Activated T-helper 1 cell treated with anti-CD3 and anti-CD28 coated beads, Interleukin-2, amount 50 U/mL, for 16 hours (primary cell): ENCODE results near the gene AIFM1.

ENCODE experiments used
- DNase-seq, 2 donors: peaks; one replicate each; pipeline ENCODE4 v3.0.0-alpha.2; 2020; ENCODE audit warnings: low read depth in 1 of 2, low spot score in 1 of 2

The AIFM1 gene

GRCh38 chrX:130170752-130171445, 5.3 kb upstream of the AIFM1 start:
- DNase-seq = peak; percentile 17 to 43

GRCh38 chrX:130167040-130167439, 1.4 kb upstream of the AIFM1 start:
- no peak for DNase-seq

GRCh38 chrX:130166503-130166777, 799 bp upstream of the AIFM1 start:
- no peak for DNase-seq

- no peak for DNase-seq
Measured at GRCh38 chrX:130165181-130165702, 399 bp downstream of the AIFM1 start.

- DNase-seq = no peak
Measured at GRCh38 chrX:130163398-130163797, 2.2 kb downstream of the AIFM1 start.

- DNase-seq = no peak
Measured at GRCh38 chrX:130162094-130162735, 3.4 kb downstream of the AIFM1 start.

- no peak for DNase-seq
Measured at GRCh38 chrX:130159776-130160175, 5.9 kb downstream of the AIFM1 start.

GRCh38 chrX:130158311-130158710, 7.3 kb downstream of the AIFM1 start:
- DNase-seq = no peak

- no peak for DNase-seq
Measured at GRCh38 chrX:130155564-130155963, 10.1 kb downstream of the AIFM1 start.

GRCh38 chrX:130147631-130148030, 18.0 kb downstream of the AIFM1 start:
- no peak for DNase-seq

GRCh38 chrX:130145123-130145522, 20.5 kb downstream of the AIFM1 start:
- no peak for DNase-seq

- DNase-seq = no peak
Measured at GRCh38 chrX:130144509-130144908, 21.1 kb downstream of the AIFM1 start.

- no peak for DNase-seq
Measured at GRCh38 chrX:130139474-130140201, 26.0 kb downstream of the AIFM1 start.

GRCh38 chrX:130136961-130137360, 28.7 kb downstream of the AIFM1 start:
- DNase-seq = no peak

- DNase-seq = no peak
Measured at GRCh38 chrX:130136496-130136895, 29.1 kb downstream of the AIFM1 start.

GRCh38 chrX:130130990-130131389, 34.7 kb downstream of the AIFM1 start:
- DNase-seq = no peak

- DNase-seq = no peak
Measured at GRCh38 chrX:130125091-130125874, 40.4 kb downstream of the AIFM1 start.

- DNase-seq = no peak
Measured at GRCh38 chrX:130124577-130124976, 41.1 kb downstream of the AIFM1 start.

GRCh38 chrX:130121505-130121800, 44.2 kb downstream of the AIFM1 start:
- no peak for DNase-seq

- peak; percentile 17 to 38 for DNase-seq
Measured at GRCh38 chrX:130120746-130121504, 44.7 kb downstream of the AIFM1 start.

- no peak for DNase-seq
Measured at GRCh38 chrX:130120321-130120731, 45.3 kb downstream of the AIFM1 start.
